ENCODE measurements around the gene RSPO4.

The RSPO4 gene

GRCh38 chr20:916125-916799, 85.8 kb downstream of the RSPO4 start, which contains the start of gene ANGPT4:
ANGPT4 (minus strand) TSS chr20:916334; CDS start chr20:916214, 120 bp downstream.
- no peak within 1 kb of the TSS for H3K27ac ChIP-seq
- no peak within 1 kb of the TSS for H3K9ac ChIP-seq
- H3K27me3 ChIP-seq (ENCODE audit: control insufficient read depth, insufficient read depth, low read length), result no peaks in the 10 kb centered on the region
- no peaks in the 10 kb centered on the region for H3K36me3 ChIP-seq (ENCODE audit: control insufficient read depth, insufficient read depth, low read length)
- no peaks in the 10 kb centered on the region for H3K4me1 ChIP-seq
- H3K4me3 ChIP-seq (ENCODE audit: low read depth, low read length), result no peak within 1 kb of the TSS
- no peak for TF ChIP-seq CTCF (IDR thresholded peaks at IDR 0.05)
- H3K79me2 ChIP-seq, result no peaks in the 10 kb centered on the region
- no peaks in the 10 kb centered on the region for H3K9me3 ChIP-seq (ENCODE audit: control insufficient read depth, low read length)
- H2AFZ ChIP-seq, result no peak within 1 kb of the TSS
- no peak within 1 kb of the TSS for H3K4me2 ChIP-seq (ENCODE audit: low read length)

GRCh38 chr20:914727-915498, 87.2 kb downstream of the RSPO4 start:
- Histone ChIP-seq H3K4me1 (no peaks in the 10 kb centered on the region), H3K27me3 (ENCODE audit: control insufficient read depth, insufficient read depth, low read length) (no peaks in the 10 kb centered on the region), H2AFZ (no peak overlapping the region), H3K9me3 (ENCODE audit: control insufficient read depth, low read length) (no peaks in the 10 kb centered on the region), H3K27ac (no peak overlapping the region), H3K36me3 (ENCODE audit: control insufficient read depth, insufficient read depth, low read length) (no peaks in the 10 kb centered on the region), H3K9ac (no peak overlapping the region), H3K4me2 (ENCODE audit: low read length) (no peak overlapping the region), H3K79me2 (no peaks in the 10 kb centered on the region), H3K4me3 (ENCODE audit: low read depth, low read length) (no peak overlapping the region)
- TF ChIP-seq CTCF (IDR thresholded peaks at IDR 0.05), result no peak

GRCh38 chr20:913306-913849, 88.7 kb downstream of the RSPO4 start:
- no peak overlapping the region for H3K27ac ChIP-seq
- no peaks in the 10 kb centered on the region for H3K36me3 ChIP-seq (ENCODE audit: control insufficient read depth, insufficient read depth, low read length)
- no peak overlapping the region for H3K4me2 ChIP-seq (ENCODE audit: low read length)
- TF ChIP-seq CTCF (IDR thresholded peaks at IDR 0.05), result no peak
- H3K4me3 ChIP-seq (ENCODE audit: low read depth, low read length), result no peak overlapping the region
- no peak overlapping the region for H2AFZ ChIP-seq
- H3K9me3 ChIP-seq (ENCODE audit: control insufficient read depth, low read length), result no peaks in the 10 kb centered on the region
- no peaks in the 10 kb centered on the region for H3K79me2 ChIP-seq
- no peaks in the 10 kb centered on the region for H3K27me3 ChIP-seq (ENCODE audit: control insufficient read depth, insufficient read depth, low read length)
- H3K9ac ChIP-seq, result no peak overlapping the region
- H3K4me1 ChIP-seq, result no peaks in the 10 kb centered on the region

- no peaks in the 10 kb centered on the region for H3K79me2 ChIP-seq
- no peaks in the 10 kb centered on the region for H3K4me1 ChIP-seq
- H2AFZ ChIP-seq, result no peak overlapping the region
- no peak overlapping the region for H3K27ac ChIP-seq
- no peak overlapping the region for H3K9ac ChIP-seq
- H3K9me3 ChIP-seq (ENCODE audit: control insufficient read depth, low read length), result no peaks in the 10 kb centered on the region
- no peak for TF ChIP-seq CTCF (IDR thresholded peaks at IDR 0.05)
- H3K4me2 ChIP-seq (ENCODE audit: low read length), result no peak overlapping the region
- H3K27me3 ChIP-seq (ENCODE audit: control insufficient read depth, insufficient read depth, low read length), result no peaks in the 10 kb centered on the region
- H3K36me3 ChIP-seq (ENCODE audit: control insufficient read depth, insufficient read depth, low read length), result no peaks in the 10 kb centered on the region
- H3K4me3 ChIP-seq (ENCODE audit: low read depth, low read length), result no peak overlapping the region
Measured at GRCh38 chr20:911882-912600, 90.1 kb downstream of the RSPO4 start.
